Adrenal gland (tissue), 12 donors: ENCODE data around the gene PIK3C2G. TPM values are rescaled to one million over a fixed set of nuclear protein-coding genes. Genes with fewer than 3 reads are reported as not detected.
A peak's percentile ranks its signal among the peaks of the same experiment; 100 is the strongest.

Source experiments
- DNase-seq, 7 donors: peaks; one replicate each; pipeline ENCODE4 v3.0.0-alpha.2; 2019 to 2020
- H3K27ac ChIP-seq, 5 donors: fragments of 200-600 bp; sonication (generic) in 4 of 5; 1 replicate in 3 of 5; 2 replicates in 2 of 5; pipeline versions ENCODE4 v1.5.1 to v1.8.0; 2016 to 2020; ENCODE audit warnings: mild to moderate bottlenecking in 1 of 5
- H3K27me3 ChIP-seq: fragments of 200-600 bp; 2 replicates; pipeline ENCODE4 v1.8.0; 2021
- H3K36me3 ChIP-seq, 2 donors: fragments of 200-600 bp; replicated peaks in 1 of 2; 1 replicate in 1 of 2; 2 replicates in 1 of 2; pipeline versions ENCODE4 v1.5.1 to v1.8.0; 2018 to 2022
- H3K4me1 ChIP-seq, 2 donors: fragments of 200-600 bp; replicated peaks in 1 of 2; 1 replicate in 1 of 2; 2 replicates in 1 of 2; pipeline versions ENCODE4 v1.5.1 to v1.8.0; 2018 to 2021
- H3K4me3 ChIP-seq, 4 donors: fragments of 200-600 bp; sonication (generic) in 3 of 4; one replicate each; pipeline ENCODE4 v1.5.1; 2016 to 2018
- H3K9me3 ChIP-seq, 3 donors: fragments of 200-600 bp; sonication (generic) in 1 of 3; replicated peaks in 1 of 3; 1 replicate in 2 of 3; 2 replicates in 1 of 3; pipeline versions ENCODE4 v1.5.1 to v1.8.0; 2016 to 2021
- POLR2A ChIP-seq, 2 donors: fragments of 450-650 bp; IDR thresholded peaks; one replicate each; pipeline ENCODE4 v1.6.1; 2017; ENCODE audit warnings: antibody characterized with exemption in 2 of 2, mild to moderate bottlenecking in 2 of 2, moderate library complexity in 1 of 2
- WGBS, 4 donors: extraction: QIAGEN DNeasy Blood & Tissue Kit in 2 of 4; methylation state at CpG; one replicate each; pipeline versions ENCODE4 v1.1.5 to v1.1.7; 2013 to 2017; 5-methylcytosine and 5-hydroxymethylcytosine counted together
- intact Hi-C, 2 donors: fragments of 100-400 bp; cut with DNase I; formaldehyde crosslinking; loops; one replicate each; pipeline versions ENCODE4 v1.14.1 to v1.15.0; 2022 to 2023
- polyA plus RNA-seq, 3 donors: library from polyadenylated mRNA; stranded (reverse); fragments of 200-250 nt in 2 of 3; fragments of 350-450 nt in 1 of 3; fragmentation: Illumina TruSeq in 1 of 3; extraction: RNeasy Lipid Tissue Mini Kit (QIAGEN cat#74804) in 1 of 3; gene quantifications; one replicate each; pipeline ENCODE4 v1.2.3, GENCODE V29; 2013 to 2014
- total RNA-seq, 9 donors: library from RNA; depleted of rRNA in 4 of 9; stranded (reverse); fragments of >200 nt in 4 of 9; fragments of 120-200 nt in 1 of 9; fragmentation: NEBNext Ultra II Directional in 1 of 9; extraction: Animal tissue kit (Norgen Biotek cat#: 25700) in 1 of 9; gene quantifications; one replicate each; pipeline versions ENCODE4 v1.1.0 to v1.2.4, GENCODE V29; 2013 to 2023
- TF ChIP-seq, protein P1 (sequence below), 6 experiments: fragments of 450-650 bp in 4 of 6; fragments of 200-600 bp in 2 of 6; sonication (generic) in 1 of 6; IDR thresholded peaks; 1 replicate in 5 of 6; 2 replicates in 1 of 6; pipeline versions ENCODE4 v1.5.1 to v1.8.0; 2016 to 2021; ENCODE audit warnings: antibody characterized with exemption in 6 of 6, mild to moderate bottlenecking in 2 of 6, moderate library complexity in 1 of 6
- donor health status: healthy with polysubstance abuse.
- donor health status: Bipolar disorder and iron deficiency.
- donor health status: DM: yes; HTN: yes; CAD: no.
- donor health status: DM: no; HTN: no; CAD: no.
- donor health status: DM: no; HTN: no; CAD: no.
- donor health status: DM: yes; HTN: yes; CAD: no.

PIK3C2G gene
- total and polyA plus RNA-seq, 12 donors = 0.11 to 1.3 (median 0.54) TPM

DNA sequence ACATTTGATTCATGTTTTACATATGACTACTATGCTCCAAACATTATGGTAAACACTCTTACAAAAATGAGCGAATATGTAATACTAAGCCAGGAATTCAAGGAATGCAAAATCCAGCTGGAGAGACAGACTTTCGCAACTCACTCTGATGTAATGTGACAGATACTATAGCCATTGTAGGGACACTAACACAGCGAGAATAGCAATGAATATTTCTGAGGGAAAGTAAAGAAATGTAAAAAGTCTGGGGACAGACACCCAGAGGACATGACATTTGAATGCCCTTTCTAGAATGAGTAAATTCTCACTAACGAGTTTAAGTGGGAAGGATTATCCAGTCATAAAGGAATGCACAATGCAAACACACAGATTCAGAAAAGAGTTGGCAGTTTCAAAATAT lies 121.9 kb downstream of the PIK3C2G start:
- intact Hi-C loops = no loop called here
- Histone ChIP-seq H3K9me3 (no peaks in the 10 kb centered on the region), H3K36me3 (no peaks in the 10 kb centered on the region), H3K27me3 (no peaks in the 10 kb centered on the region), H3K4me3 (no peak overlapping the region), H3K27ac (peak overlapping the region in 1 of 5 donors; percentile 10), H3K4me1 (no peaks in the 10 kb centered on the region)
- peak in 1 of 7 donors; percentile 11 for DNase-seq
- WGBS, 4 donors = 44 to 62% (median 55%) methylated on average over 4 of the region's 4 CpGs
- TF ChIP-seq, protein P1, sequence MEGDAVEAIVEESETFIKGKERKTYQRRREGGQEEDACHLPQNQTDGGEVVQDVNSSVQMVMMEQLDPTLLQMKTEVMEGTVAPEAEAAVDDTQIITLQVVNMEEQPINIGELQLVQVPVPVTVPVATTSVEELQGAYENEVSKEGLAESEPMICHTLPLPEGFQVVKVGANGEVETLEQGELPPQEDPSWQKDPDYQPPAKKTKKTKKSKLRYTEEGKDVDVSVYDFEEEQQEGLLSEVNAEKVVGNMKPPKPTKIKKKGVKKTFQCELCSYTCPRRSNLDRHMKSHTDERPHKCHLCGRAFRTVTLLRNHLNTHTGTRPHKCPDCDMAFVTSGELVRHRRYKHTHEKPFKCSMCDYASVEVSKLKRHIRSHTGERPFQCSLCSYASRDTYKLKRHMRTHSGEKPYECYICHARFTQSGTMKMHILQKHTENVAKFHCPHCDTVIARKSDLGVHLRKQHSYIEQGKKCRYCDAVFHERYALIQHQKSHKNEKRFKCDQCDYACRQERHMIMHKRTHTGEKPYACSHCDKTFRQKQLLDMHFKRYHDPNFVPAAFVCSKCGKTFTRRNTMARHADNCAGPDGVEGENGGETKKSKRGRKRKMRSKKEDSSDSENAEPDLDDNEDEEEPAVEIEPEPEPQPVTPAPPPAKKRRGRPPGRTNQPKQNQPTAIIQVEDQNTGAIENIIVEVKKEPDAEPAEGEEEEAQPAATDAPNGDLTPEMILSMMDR (IDR thresholded peaks at IDR 0.05) = no peak
- no peak for TF ChIP-seq POLR2A (IDR thresholded peaks at IDR 0.05)

- 77 to 92% (median 91%) methylated on average over 6 of the region's 6 CpGs for WGBS, 4 donors
These were observed 126.4 kb downstream of the PIK3C2G start for GRCh38 chr12:18387706-18388105.

GRCh38 chr12:18389820-18390219 lies 128.5 kb downstream of the PIK3C2G start:
- Histone ChIP-seq H3K27me3 (no peaks in the 10 kb centered on the region), H3K4me3 (no peak overlapping the region), H3K9me3 (no peaks in the 10 kb centered on the region), H3K27ac (no peak overlapping the region), H3K4me1 (no peaks in the 10 kb centered on the region), H3K36me3 (no peaks in the 10 kb centered on the region)
- TF ChIP-seq, protein P1 (IDR thresholded peaks at IDR 0.05) = no peak
- no peak for TF ChIP-seq POLR2A (IDR thresholded peaks at IDR 0.05)
- DNase-seq = no peak
- WGBS, 4 donors = 68 to 76% (median 72%) methylated on average over 4 of the region's 4 CpGs
- intact Hi-C loops = no loop called here

More at GRCh38 chr12:18387706-18388105, 126.4 kb downstream of the PIK3C2G start:
- Histone ChIP-seq H3K27me3 (no peaks in the 10 kb centered on the region), H3K36me3 (no peaks in the 10 kb centered on the region), H3K9me3 (no peaks in the 10 kb centered on the region), H3K4me1 (no peaks in the 10 kb centered on the region), H3K4me3 (no peak overlapping the region), H3K27ac (no peak overlapping the region)
- TF ChIP-seq, protein P1 (IDR thresholded peaks at IDR 0.05) = no peak
- no peak for DNase-seq
- intact Hi-C loops = no loop called here

- H3K4me3 ChIP-seq = no peak overlapping the region
- no peaks in the 10 kb centered on the region for H3K36me3 ChIP-seq
- H3K27me3 ChIP-seq = no peaks in the 10 kb centered on the region
- TF ChIP-seq, protein P1 (IDR thresholded peaks at IDR 0.05) = no peak
- TF ChIP-seq POLR2A (IDR thresholded peaks at IDR 0.05) = no peak
- no peak for DNase-seq
- no peaks in the 10 kb centered on the region for H3K9me3 ChIP-seq
- intact Hi-C loops = no loop called here
- no peaks in the 10 kb centered on the region for H3K4me1 ChIP-seq
- H3K27ac ChIP-seq = no peak overlapping the region
- 48 to 65% (median 62%) methylated on average over 2 of the region's 2 CpGs for WGBS, 4 donors
These were observed 129.8 kb downstream of the PIK3C2G start for GRCh38 chr12:18391151-18391550.
